Measurements from ENCODE around the gene CD34.
"Not testable (repeated sequence)": the region's sequence is repeated elsewhere in the genome, so short reads cannot be mapped to it uniquely, and the experiment has no call there.

Gene CD34

DNA sequence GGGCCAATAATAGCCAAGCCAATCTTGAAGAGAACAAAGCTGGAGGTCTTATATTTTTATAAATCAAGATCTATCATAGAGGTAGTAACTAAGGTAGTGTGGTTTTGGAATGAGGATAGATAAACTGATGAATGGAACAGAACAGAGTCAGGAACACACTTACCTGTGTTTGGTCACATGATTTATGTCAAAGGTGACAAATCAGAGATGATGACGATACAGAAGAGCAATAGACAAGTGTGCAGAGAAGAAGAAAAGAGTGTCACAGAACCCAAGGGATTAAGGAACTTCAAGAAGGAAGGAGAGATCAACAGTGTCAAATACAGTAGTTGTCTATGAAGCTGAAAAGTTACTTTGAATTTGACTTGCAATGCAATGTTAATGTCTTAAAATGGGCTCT lies 16.1 kb upstream of the CD34 start:
- DNase-seq: no peak

- not testable (repeated sequence) for DNase-seq
Observed at GRCh38 chr1:207925969-207926368, 15.0 kb upstream of the CD34 start.

- no peak for DNase-seq
Observed at GRCh38 chr1:207925210-207925609, 14.3 kb upstream of the CD34 start.

GRCh38 chr1:207923561-207923960 lies 12.6 kb upstream of the CD34 start:
- no peak for DNase-seq

DNA sequence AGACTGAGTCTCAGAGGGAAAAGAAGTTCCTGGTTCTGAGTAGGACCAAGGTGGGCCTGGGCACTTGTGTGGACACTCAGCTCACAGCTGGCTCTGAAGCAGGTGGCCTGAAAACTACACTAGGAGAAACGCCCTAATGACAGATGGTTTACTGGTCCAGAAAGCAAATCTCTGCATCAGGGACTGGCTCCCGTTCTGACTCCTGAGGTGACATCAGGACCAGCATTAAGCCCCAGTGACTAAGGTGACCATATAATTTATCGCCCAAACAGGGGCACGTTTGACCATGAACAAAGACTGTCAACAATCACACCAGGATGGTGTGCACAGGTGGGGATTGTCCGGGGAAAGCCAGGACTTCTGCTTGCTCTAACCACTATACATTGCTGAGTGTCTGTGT lies 12.2 kb upstream of the CD34 start:
- DNase-seq: no peak

DNA sequence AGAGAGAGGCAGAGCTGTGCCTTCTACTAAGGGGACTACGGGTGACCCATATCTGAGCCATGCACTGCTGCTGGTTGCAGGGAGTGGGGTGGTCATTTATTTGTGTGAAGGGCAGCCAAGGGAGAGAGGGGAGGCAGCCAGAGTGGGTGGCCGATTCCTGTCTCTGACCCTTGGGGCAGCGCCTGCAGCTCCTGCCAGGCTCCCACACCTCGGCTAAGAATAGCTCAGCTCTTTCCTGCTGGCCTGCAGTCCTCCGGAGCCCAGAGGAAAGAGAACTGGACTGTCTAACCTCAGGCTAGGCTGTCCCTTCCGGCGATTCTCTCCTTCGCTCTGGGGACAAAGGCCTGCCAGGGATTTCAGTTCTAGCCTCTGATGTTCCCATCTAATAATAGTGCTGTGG lies 11.6 kb upstream of the CD34 start:
- DNase-seq: no peak

DNA sequence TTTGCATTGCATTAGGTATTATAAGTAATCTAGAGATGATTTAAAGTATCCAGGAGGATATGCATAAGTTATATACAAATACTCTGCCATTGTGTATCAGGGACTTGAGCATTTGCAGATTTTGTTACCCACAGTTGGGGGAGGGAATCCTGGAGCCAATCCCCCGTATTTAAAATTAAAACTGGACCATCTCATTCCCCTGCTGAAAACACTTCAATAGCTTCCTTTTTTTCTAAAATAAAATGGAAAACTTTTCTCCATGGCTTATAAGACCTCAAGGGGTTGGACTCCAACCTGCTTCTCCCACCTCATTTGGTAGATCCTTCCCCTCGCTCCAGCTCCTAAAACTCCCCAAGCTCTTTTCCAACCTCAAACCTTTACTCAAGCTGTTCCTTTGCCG lies 10.4 kb upstream of the CD34 start:
- DNase-seq: no peak

DNA sequence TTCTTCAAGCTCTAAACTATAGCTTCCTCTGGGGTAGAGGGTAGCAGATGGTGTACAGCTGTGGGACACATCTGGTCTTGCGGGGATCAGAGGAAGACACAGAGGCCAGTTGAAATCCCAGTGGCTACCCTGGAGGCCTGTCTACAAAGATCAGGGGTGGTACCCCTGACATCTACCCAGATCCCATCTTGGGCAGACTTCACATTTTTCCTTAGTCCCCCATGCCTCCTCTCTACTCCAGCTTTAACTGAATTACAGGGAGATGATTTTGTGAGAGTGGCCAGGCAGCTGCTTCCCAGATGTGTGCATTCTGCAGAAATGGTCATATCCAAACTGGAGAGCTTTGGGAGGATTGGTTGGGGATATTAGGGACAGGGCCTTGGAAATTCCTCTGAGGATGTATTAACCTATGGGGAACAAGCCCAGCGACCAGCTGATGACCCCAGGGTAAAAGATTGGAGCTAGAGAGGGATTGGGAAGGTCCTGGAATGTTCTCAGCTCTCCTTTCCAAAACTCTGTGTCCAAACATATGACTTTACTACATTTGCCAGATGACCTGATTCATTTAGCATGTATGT lies 9.6 kb upstream of the CD34 start:
- no peak for DNase-seq

DNA sequence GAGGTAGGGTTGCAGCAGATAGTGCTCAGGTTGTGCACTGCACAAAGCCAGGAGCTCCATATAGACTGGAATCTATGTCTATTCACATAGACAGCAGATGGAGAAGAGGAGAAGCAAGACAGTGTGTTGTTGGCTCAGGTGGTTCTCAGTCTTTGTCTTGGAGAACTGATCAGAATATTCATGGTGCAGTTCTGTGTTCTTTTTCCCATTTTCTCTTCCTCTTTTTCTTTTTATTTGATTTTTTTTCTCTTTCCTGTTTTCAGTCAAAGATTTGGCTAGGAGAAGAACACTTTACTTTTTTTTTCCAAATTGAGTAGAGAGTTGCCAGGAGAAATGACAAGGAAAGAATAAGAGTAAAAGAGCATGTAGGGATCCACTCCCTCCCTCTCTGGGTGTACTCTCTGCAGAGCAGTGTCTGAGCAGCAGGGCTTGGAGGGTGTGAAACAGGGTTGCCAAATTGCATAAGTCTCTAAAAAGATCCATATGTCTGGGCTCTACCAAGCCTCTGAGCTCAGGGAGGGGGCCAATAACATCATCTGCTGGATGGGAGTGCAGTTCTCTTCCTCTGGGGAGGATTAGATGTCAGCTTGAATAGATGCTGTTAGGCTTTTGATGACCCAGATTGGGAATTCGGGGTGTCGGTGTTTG lies 8.7 kb upstream of the CD34 start:
- DNase-seq: no peak

GRCh38 chr1:207918581-207918980 lies 7.7 kb upstream of the CD34 start:
- no peak for DNase-seq

DNA sequence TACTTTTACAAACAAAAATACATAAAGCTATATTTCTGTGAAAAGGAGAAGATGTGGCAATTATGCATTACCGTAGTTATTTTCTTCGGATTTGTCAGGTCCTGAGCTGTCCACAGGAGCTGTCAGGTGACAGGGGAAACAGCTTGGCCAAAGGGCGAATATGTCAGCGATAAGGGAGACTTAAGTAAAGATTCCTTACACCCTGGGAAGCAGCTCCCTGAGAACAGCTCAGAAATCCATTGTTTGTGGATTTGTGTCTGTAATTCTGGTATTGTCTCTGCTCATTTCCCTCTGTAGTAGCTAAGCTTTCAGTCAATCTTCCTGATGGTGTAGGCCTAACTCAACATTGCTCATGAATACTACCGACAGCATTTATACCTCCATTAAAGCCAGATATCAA lies 7.1 kb upstream of the CD34 start:
- DNase-seq: no peak

GRCh38 chr1:207917080-207917479 lies 6.2 kb upstream of the CD34 start:
- DNase-seq: no peak

- DNase-seq: no peak
Observed at GRCh38 chr1:207913951-207914350, 3.0 kb upstream of the CD34 start.

DNA sequence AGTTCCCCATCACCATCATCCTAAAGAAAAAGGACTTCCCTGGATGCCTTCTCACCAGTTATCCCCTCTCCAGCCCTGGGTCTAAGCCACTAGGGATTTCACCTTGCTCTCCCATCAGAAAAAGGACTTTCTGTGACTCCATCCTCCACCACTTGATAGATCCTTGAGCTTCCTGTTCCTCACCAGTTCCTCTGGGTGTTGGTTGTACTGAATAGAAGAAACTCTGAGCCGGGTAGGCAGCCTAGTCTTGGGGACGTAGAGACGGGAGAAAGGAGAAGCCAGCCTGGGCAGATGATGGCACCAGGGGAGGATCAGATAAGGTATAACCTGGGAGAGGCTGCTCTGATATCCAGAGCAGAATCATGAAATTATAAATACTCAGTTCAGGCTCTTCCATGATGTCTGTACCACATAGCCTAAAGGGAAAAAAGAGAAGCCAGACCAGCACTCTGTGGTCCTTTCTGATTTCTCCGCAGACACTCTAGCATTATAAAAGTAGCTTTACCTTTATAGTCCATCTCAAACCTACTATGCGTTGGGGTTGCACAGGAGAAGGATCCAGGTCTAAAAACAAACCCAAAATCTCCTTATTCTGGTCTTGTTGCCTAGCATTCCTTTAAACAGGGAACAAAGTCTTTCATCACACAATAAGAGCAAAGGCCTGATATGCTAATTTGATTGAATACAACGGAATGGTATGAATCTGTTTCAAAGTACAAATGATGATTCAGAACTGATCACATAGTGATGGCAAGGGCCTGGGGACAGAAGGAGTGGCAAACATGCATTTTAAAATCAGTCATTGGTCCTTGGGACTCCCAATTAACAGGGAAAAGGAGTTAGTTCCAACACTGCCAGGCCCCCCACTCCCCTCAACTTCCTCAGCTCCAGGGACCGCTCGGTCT lies 1.2 kb upstream of the CD34 start:
- DNase-seq: no peak

- DNase-seq: no peak
Observed at GRCh38 chr1:207909687-207910086, 1.2 kb downstream of the CD34 start.

DNA sequence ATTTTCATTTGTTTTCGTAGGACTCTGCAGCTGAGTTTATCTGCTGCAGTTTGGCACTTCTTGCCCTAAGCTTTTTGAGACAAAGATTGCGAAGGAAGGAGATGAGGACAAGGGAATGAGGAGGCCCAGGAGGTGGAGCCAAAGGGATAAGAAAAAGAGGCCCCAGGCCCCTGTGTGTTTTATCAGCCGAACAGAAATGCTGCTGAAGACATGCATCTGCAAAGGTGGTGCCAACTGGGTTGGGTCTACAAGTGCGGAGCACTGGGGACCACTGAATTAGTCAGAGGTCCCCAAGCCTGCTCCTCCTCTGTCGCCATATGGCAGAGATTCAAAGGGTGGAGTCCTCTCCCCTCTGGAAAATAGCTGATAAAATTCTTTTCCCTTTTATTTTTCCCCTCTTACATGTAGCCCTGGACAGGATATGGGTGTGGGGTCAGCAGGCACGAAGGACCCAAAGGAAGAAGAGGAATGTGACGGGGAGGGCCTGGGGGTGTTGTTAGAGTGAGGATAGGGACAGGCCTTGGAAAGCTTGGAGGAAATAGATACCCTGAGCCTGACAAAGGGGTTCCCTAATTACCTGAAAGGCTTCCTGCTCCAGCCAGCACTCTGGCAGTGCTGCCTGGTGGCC lies 2.7 kb downstream of the CD34 start:
- no peak for DNase-seq

GRCh38 chr1:207904391-207904790 lies 6.5 kb downstream of the CD34 start:
- no peak for DNase-seq

DNA sequence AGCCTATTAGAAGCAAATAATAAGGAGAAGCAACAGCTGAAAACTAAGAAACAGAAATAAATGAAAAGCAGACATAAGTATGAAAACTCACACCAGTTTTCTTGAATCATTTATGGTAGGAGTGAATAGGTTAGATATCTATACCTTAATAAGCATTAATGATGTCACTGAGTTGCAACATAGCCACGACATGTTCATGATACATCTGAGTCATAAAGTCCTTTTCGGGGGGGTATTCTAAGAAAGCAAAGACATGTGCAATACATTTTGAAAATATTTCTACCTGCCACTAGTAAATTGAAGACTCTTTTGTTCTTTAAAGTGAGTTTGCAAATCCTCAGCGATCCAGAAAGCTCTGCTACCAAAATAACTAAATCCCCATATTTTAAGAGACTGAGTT lies 7.2 kb downstream of the CD34 start:
- no peak for DNase-seq

DNA sequence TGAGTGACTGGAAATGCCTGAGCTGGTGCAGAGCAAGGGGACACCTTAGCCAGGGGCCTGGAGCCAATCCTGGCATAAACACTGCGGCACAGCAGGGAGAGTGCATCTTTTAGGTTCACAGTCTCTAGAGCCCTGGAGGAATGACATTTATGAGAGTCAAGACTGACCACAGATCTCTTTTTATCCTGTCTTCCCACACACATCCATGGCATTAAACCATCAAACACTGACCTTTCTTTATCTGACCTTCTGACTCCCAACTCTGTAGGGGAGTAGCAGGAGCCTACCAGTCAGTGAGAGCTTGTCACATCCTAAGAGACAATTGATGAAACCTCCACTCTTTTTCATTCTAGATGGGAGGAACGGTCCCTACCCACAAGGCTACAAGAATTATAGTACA lies 7.9 kb downstream of the CD34 start:
- DNase-seq: no peak

- DNase-seq: no peak
Observed at GRCh38 chr1:207902566-207902965, 8.4 kb downstream of the CD34 start.

DNA sequence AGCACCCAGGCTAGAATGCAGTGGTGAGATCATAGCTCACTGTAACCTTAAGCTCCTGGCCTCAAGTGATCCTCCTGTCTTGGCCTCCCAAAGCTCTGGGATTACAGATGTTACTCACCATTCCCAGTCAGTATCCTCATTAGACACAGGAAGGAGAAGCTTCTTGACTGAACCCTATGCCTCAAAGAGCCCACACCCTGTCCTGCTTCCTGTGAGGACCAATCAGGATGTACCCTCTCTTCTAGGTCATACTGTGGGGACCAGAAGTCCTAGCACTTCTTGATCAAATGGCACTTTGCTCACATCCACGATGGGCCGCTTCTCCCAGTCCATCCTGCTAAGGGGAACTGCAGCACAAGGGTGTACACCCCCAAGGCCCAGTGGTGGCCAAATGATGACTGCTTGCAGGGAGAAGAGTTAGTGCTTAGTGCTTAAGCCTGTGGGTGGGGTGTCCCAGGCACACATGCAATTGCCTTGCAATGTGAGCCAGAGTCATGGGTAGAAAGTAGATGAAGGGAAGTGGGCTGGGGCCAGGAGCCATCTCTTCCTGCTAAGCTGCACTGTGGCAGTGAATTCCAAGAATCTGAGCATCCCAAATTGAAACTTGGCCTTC lies 9.8 kb downstream of the CD34 start:
- DNase-seq: no peak

DNA sequence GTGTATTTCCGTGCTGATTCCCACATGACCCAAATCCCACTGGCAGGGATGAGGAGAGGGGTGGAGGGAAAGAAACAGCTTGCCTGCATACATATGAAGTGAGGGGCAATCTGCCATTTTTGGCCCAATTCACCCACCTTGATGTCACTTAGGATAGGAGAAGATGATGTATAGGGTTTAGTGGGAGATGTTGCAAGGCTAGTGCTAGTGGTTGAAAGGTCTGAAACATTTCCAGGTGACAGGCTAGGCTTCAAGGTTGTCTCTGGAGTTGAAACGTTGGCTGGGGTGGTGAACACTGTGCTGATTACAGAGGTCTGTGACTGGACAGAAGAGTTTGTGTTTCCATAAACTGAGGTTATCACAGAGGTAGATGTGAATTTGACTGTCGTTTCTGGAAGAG lies 12.1 kb downstream of the CD34 start:
- no peak for DNase-seq

- no peak for DNase-seq
Observed at GRCh38 chr1:207898260-207898659, 12.7 kb downstream of the CD34 start.

Data from CD4-positive, alpha-beta T cell treated with Interleukin-4 for 4 hours (primary cell).